ENCODE results near the gene AKAP6.

Gene AKAP6

GRCh38 chr14:32412532-32412931 is 83.4 kb downstream of the AKAP6 start:
- DNase-seq = no peak

- DNase-seq = no peak
These were observed 85.0 kb downstream of the AKAP6 start for GRCh38 chr14:32413967-32414640.

- no peak for DNase-seq
These were observed 85.7 kb downstream of the AKAP6 start for GRCh38 chr14:32414808-32415255.

- no peak for DNase-seq
These were observed 89.0 kb downstream of the AKAP6 start for GRCh38 chr14:32417956-32418552.

GRCh38 chr14:32419429-32419828 is 90.3 kb downstream of the AKAP6 start:
- DNase-seq = no peak

GRCh38 chr14:32421781-32422180 is 92.7 kb downstream of the AKAP6 start:
- no peak for DNase-seq

- no peak for DNase-seq
These were observed 93.3 kb downstream of the AKAP6 start for GRCh38 chr14:32422440-32422839.

- DNase-seq = no peak
These were observed 96.9 kb downstream of the AKAP6 start for GRCh38 chr14:32426028-32426427.

- no peak for DNase-seq
These were observed 97.7 kb downstream of the AKAP6 start for GRCh38 chr14:32426586-32427388.

GRCh38 chr14:32427726-32428528 is 98.8 kb downstream of the AKAP6 start:
- no peak for DNase-seq

- DNase-seq = no peak
These were observed 99.8 kb downstream of the AKAP6 start for GRCh38 chr14:32428875-32429274.

- DNase-seq = no peak
These were observed 101.2 kb downstream of the AKAP6 start for GRCh38 chr14:32430326-32430725.

- no peak for DNase-seq
These were observed 103.9 kb downstream of the AKAP6 start for GRCh38 chr14:32432813-32433538.

- no peak for DNase-seq
These were observed 105.1 kb downstream of the AKAP6 start for GRCh38 chr14:32434180-32434579.

- no peak for DNase-seq
These were observed 105.8 kb downstream of the AKAP6 start for GRCh38 chr14:32434880-32435279.

GRCh38 chr14:32435411-32435810 is 106.3 kb downstream of the AKAP6 start:
- DNase-seq = no peak

GRCh38 chr14:32436993-32437392 is 107.9 kb downstream of the AKAP6 start:
- DNase-seq = no peak

- no peak for DNase-seq
These were observed 109.4 kb downstream of the AKAP6 start for GRCh38 chr14:32438517-32438916.

- DNase-seq = no peak
These were observed 115.0 kb downstream of the AKAP6 start for GRCh38 chr14:32443890-32444661.

GRCh38 chr14:32447371-32447770 is 118.3 kb downstream of the AKAP6 start:
- DNase-seq = no peak

GRCh38 chr14:32449648-32450047 is 120.5 kb downstream of the AKAP6 start:
- no peak for DNase-seq
